ENCODE data around the gene WDR87.
"Not testable (repeated sequence)": the region's sequence is repeated elsewhere in the genome, so short reads cannot be mapped to it uniquely, and the experiment has no call there.

The WDR87 gene

GRCh38 chr19:37885392-37885791 is 21.0 kb downstream of the WDR87 start:
- TF ChIP-seq CTCF (conservative IDR thresholded peaks at IDR 0.05; ENCODE audit: low read depth, low read length) = peak; percentile 6
- no peak overlapping the region for H3K4me3 ChIP-seq (ENCODE audit: low read length)
- DNase-seq (ENCODE audit: low read depth) = no peak

GRCh38 chr19:37877147-37877546 is 29.2 kb downstream of the WDR87 start:
- no peak for DNase-seq (ENCODE audit: low read depth)
- H3K4me3 ChIP-seq (ENCODE audit: low read length) = no peak overlapping the region
- TF ChIP-seq CTCF (conservative IDR thresholded peaks at IDR 0.05; ENCODE audit: low read depth, low read length) = no peak

- TF ChIP-seq CTCF (conservative IDR thresholded peaks at IDR 0.05; ENCODE audit: low read depth, low read length) = no peak
- no peak overlapping the region for H3K4me3 ChIP-seq (ENCODE audit: low read length)
- no peak for DNase-seq (ENCODE audit: low read depth)
Measured at GRCh38 chr19:37876032-37876431, 30.4 kb downstream of the WDR87 start.

- DNase-seq (ENCODE audit: low read depth) = no peak
Measured at GRCh38 chr19:37874784-37875183, 31.6 kb downstream of the WDR87 start.

GRCh38 chr19:37872383-37872782 is 34.0 kb downstream of the WDR87 start:
- DNase-seq (ENCODE audit: low read depth) = no peak
- no peak overlapping the region for H3K4me3 ChIP-seq (ENCODE audit: low read length)
- no peak for TF ChIP-seq CTCF (conservative IDR thresholded peaks at IDR 0.05; ENCODE audit: low read depth, low read length)

More at GRCh38 chr19:37874784-37875183, 31.6 kb downstream of the WDR87 start:
- H3K4me3 ChIP-seq (ENCODE audit: low read length) = no peak overlapping the region
- TF ChIP-seq CTCF (conservative IDR thresholded peaks at IDR 0.05; ENCODE audit: low read depth, low read length) = no peak

GRCh38 chr19:37869766-37870340 is 36.5 kb downstream of the WDR87 start:
- TF ChIP-seq CTCF (conservative IDR thresholded peaks at IDR 0.05; ENCODE audit: low read depth, low read length) = no peak
- no peak for DNase-seq (ENCODE audit: low read depth)
- H3K4me3 ChIP-seq (ENCODE audit: low read length) = no peak overlapping the region

GRCh38 chr19:37867831-37868230 is 38.6 kb downstream of the WDR87 start:
- TF ChIP-seq CTCF (conservative IDR thresholded peaks at IDR 0.05; ENCODE audit: low read depth, low read length) = no peak
- no peak overlapping the region for H3K4me3 ChIP-seq (ENCODE audit: low read length)
- DNase-seq (ENCODE audit: low read depth) = no peak

- not testable (repeated sequence) for H3K4me3 ChIP-seq (ENCODE audit: low read length); DNase-seq (ENCODE audit: low read depth)
Measured at GRCh38 chr19:37865930-37866329, 40.5 kb downstream of the WDR87 start.

All from retinal pigment epithelial cell (primary cell).